Vagina (tissue), 2 donors: ENCODE results near the gene ARL8B.

Experiments used
- CTCF ChIP-seq, 3 experiments: fragments of 450-650 bp in 2 of 3; fragments of 200-600 bp in 1 of 3; sonication (generic) in 1 of 3; IDR thresholded peaks; one replicate each; pipeline ENCODE4 v1.5.1; 2017 to 2019; ENCODE audit warnings: antibody characterized with exemption in 3 of 3, mild to moderate bottlenecking in 2 of 3, moderate library complexity in 2 of 3
- POLR2A ChIP-seq, 2 donors: fragments of 450-650 bp; IDR thresholded peaks; one replicate each; pipeline ENCODE4 v1.6.1; 2017; ENCODE audit warnings: antibody characterized with exemption in 2 of 2, mild to moderate bottlenecking in 2 of 2, moderate library complexity in 2 of 2
- POLR2AphosphoS5 ChIP-seq, 2 donors: sonication (generic); formaldehyde crosslinking; IDR thresholded peaks; one replicate each; pipeline ENCODE4 v1.9.0; 2017; ENCODE audit warnings: antibody characterized with exemption in 2 of 2, mild to moderate bottlenecking in 2 of 2, low read depth in 1 of 2; ENCODE audit not compliant: insufficient read depth in 1 of 2

GRCh38 chr3:5090197-5090596, 31.9 kb upstream of the ARL8B start:
- TF ChIP-seq CTCF (IDR thresholded peaks at IDR 0.05) (no peak), POLR2A (IDR thresholded peaks at IDR 0.05) (no peak), POLR2AphosphoS5 (IDR thresholded peaks at IDR 0.05; ENCODE audit: insufficient read depth in 1 of 2, low read depth in 1 of 2) (no peak)
